ENCODE measurements around the gene SMPD3. TPM values are rescaled to one million over a fixed set of nuclear protein-coding genes. Genes with fewer than 3 reads are reported as not detected.
A peak's percentile ranks its signal among the peaks of the same experiment; 100 is the strongest.

The SMPD3 gene
- total and polyA plus RNA-seq, 2 experiments from 2014 or later: 0.57 to 0.83 TPM

DNA sequence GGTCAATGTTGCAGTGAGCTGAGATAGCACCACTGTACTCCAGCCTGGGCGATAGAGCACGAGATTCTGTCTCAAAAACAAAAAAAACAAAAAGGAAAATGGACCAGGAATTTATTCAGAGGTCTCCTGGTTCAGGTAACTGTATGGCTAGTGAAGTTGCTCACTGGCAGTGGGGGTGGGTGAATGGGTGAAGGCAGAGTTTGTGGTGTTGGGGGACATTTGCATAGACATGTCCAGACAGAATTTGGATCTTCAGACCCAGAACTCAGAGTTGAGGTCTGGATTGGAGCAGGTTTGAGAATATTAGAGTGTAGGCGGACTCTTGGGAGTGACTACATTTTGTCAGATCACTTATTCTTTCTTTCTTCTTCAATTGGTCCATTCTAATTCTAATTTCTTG, 55.0 kb downstream of the SMPD3 start:
- Mint-ChIP-seq H3K4me3 (no peak overlapping the region), H3K4me1 (peaks cover 33% of the 10 kb centered on the region), H3K27me3 (ENCODE audit: insufficient read depth, low read depth, poor library complexity) (peaks cover 14% of the 10 kb centered on the region), H3K27ac (peak overlapping the region; percentile 43; the same call in 1 of the 2 replicates), H3K9me3 (no peaks in the 10 kb centered on the region), H3K36me3 (ENCODE audit: low read depth) (no peaks in the 10 kb centered on the region)
- H3K79me2 ChIP-seq (replicated peaks; ENCODE audit: insufficient read depth): no peaks in the 10 kb centered on the region
- no peak overlapping the region for H3K27ac ChIP-seq (ENCODE audit: low read depth)
- H3K27me3 ChIP-seq (ENCODE audit: insufficient read depth): no peaks in the 10 kb centered on the region
- peaks cover 4% of the 10 kb centered on the region; the same call in 1 of the 2 replicates for H3K9me2 ChIP-seq (ENCODE audit: insufficient read depth)
- H3K4me2 ChIP-seq: no peak overlapping the region
- no peak overlapping the region for H3K4me3 ChIP-seq
- 0 out of 2 replicates have a peak overlapping the region, but pooled peaks have one; percentile 33 for H2AFZ ChIP-seq
- ATAC-seq (no peak), DNase-seq (ENCODE audit: low spot score) (no peak)
- H3K36me3 ChIP-seq (ENCODE audit: insufficient read depth): no peaks in the 10 kb centered on the region
- TF ChIP-seq, protein P1, sequence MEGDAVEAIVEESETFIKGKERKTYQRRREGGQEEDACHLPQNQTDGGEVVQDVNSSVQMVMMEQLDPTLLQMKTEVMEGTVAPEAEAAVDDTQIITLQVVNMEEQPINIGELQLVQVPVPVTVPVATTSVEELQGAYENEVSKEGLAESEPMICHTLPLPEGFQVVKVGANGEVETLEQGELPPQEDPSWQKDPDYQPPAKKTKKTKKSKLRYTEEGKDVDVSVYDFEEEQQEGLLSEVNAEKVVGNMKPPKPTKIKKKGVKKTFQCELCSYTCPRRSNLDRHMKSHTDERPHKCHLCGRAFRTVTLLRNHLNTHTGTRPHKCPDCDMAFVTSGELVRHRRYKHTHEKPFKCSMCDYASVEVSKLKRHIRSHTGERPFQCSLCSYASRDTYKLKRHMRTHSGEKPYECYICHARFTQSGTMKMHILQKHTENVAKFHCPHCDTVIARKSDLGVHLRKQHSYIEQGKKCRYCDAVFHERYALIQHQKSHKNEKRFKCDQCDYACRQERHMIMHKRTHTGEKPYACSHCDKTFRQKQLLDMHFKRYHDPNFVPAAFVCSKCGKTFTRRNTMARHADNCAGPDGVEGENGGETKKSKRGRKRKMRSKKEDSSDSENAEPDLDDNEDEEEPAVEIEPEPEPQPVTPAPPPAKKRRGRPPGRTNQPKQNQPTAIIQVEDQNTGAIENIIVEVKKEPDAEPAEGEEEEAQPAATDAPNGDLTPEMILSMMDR (conservative IDR thresholded peaks at IDR 0.05; ENCODE audit: low read depth in 2 of 2): no peak
- TF ChIP-seq POLR2AphosphoS5 (IDR thresholded peaks at IDR 0.05; ENCODE audit: low read depth) (no peak), EZH2phosphoT487 (IDR thresholded peaks at IDR 0.05; ENCODE audit: unreplicated experiment) (no peak), NANOG (IDR thresholded peaks at IDR 0.05; ENCODE audit: borderline replicate concordance) (no peak), ZNF114 (CRISPR knock-in tag; IDR thresholded peaks at IDR 0.05) (no peak), EZH2 (IDR thresholded peaks at IDR 0.05; ENCODE audit: low read depth, unreplicated experiment) (no peak), STAT1 (IDR thresholded peaks at IDR 0.05; ENCODE audit: unreplicated experiment) (no peak), JUNB (IDR thresholded peaks at IDR 0.05; ENCODE audit: unreplicated experiment) (no peak), CREB1 (CRISPR knock-in tag; IDR thresholded peaks at IDR 0.05; ENCODE audit: low read depth) (no peak), ZNF331 (CRISPR knock-in tag; IDR thresholded peaks at IDR 0.05; ENCODE audit: low read depth) (no peak)
- TF ChIP-seq, protein P2, sequence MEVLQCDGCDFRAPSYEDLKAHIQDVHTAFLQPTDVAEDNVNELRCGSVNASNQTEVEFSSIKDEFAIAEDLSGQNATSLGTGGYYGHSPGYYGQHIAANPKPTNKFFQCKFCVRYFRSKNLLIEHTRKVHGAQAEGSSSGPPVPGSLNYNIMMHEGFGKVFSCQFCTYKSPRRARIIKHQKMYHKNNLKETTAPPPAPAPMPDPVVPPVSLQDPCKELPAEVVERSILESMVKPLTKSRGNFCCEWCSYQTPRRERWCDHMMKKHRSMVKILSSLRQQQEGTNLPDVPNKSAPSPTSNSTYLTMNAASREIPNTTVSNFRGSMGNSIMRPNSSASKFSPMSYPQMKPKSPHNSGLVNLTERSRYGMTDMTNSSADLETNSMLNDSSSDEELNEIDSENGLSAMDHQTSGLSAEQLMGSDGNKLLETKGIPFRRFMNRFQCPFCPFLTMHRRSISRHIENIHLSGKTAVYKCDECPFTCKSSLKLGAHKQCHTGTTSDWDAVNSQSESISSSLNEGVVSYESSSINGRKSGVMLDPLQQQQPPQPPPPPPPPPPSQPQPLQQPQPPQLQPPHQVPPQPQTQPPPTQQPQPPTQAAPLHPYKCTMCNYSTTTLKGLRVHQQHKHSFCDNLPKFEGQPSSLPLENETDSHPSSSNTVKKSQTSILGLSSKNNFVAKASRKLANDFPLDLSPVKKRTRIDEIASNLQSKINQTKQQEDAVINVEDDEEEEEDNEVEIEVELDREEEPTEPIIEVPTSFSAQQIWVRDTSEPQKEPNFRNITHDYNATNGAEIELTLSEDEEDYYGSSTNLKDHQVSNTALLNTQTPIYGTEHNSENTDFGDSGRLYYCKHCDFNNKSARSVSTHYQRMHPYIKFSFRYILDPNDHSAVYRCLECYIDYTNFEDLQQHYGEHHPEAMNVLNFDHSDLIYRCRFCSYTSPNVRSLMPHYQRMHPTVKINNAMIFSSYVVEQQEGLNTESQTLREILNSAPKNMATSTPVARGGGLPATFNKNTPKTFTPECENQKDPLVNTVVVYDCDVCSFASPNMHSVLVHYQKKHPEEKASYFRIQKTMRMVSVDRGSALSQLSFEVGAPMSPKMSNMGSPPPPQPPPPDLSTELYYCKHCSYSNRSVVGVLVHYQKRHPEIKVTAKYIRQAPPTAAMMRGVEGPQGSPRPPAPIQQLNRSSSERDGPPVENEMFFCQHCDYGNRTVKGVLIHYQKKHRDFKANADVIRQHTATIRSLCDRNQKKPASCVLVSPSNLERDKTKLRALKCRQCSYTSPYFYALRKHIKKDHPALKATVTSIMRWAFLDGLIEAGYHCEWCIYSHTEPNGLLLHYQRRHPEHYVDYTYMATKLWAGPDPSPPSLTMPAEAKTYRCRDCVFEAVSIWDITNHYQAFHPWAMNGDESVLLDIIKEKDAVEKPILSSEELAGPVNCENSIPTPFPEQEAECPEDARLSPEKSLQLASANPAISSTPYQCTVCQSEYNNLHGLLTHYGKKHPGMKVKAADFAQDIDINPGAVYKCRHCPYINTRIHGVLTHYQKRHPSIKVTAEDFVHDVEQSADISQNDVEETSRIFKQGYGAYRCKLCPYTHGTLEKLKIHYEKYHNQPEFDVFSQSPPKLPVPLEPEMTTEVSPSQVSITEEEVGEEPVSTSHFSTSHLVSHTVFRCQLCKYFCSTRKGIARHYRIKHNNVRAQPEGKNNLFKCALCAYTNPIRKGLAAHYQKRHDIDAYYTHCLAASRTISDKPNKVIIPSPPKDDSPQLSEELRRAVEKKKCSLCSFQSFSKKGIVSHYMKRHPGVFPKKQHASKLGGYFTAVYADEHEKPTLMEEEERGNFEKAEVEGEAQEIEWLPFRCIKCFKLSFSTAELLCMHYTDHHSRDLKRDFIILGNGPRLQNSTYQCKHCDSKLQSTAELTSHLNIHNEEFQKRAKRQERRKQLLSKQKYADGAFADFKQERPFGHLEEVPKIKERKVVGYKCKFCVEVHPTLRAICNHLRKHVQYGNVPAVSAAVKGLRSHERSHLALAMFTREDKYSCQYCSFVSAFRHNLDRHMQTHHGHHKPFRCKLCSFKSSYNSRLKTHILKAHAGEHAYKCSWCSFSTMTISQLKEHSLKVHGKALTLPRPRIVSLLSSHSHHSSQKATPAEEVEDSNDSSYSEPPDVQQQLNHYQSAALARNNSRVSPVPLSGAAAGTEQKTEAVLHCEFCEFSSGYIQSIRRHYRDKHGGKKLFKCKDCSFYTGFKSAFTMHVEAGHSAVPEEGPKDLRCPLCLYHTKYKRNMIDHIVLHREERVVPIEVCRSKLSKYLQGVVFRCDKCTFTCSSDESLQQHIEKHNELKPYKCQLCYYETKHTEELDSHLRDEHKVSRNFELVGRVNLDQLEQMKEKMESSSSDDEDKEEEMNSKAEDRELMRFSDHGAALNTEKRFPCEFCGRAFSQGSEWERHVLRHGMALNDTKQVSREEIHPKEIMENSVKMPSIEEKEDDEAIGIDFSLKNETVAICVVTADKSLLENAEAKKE (CRISPR knock-in tag; IDR thresholded peaks at IDR 0.05): no peak
- TF ChIP-seq, protein P3, sequence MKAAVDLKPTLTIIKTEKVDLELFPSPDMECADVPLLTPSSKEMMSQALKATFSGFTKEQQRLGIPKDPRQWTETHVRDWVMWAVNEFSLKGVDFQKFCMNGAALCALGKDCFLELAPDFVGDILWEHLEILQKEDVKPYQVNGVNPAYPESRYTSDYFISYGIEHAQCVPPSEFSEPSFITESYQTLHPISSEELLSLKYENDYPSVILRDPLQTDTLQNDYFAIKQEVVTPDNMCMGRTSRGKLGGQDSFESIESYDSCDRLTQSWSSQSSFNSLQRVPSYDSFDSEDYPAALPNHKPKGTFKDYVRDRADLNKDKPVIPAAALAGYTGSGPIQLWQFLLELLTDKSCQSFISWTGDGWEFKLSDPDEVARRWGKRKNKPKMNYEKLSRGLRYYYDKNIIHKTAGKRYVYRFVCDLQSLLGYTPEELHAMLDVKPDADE (IDR thresholded peaks at IDR 0.05): no peak
- TF ChIP-seq, protein P4, sequence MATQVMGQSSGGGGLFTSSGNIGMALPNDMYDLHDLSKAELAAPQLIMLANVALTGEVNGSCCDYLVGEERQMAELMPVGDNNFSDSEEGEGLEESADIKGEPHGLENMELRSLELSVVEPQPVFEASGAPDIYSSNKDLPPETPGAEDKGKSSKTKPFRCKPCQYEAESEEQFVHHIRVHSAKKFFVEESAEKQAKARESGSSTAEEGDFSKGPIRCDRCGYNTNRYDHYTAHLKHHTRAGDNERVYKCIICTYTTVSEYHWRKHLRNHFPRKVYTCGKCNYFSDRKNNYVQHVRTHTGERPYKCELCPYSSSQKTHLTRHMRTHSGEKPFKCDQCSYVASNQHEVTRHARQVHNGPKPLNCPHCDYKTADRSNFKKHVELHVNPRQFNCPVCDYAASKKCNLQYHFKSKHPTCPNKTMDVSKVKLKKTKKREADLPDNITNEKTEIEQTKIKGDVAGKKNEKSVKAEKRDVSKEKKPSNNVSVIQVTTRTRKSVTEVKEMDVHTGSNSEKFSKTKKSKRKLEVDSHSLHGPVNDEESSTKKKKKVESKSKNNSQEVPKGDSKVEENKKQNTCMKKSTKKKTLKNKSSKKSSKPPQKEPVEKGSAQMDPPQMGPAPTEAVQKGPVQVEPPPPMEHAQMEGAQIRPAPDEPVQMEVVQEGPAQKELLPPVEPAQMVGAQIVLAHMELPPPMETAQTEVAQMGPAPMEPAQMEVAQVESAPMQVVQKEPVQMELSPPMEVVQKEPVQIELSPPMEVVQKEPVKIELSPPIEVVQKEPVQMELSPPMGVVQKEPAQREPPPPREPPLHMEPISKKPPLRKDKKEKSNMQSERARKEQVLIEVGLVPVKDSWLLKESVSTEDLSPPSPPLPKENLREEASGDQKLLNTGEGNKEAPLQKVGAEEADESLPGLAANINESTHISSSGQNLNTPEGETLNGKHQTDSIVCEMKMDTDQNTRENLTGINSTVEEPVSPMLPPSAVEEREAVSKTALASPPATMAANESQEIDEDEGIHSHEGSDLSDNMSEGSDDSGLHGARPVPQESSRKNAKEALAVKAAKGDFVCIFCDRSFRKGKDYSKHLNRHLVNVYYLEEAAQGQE (IDR thresholded peaks at IDR 0.05; ENCODE audit: unreplicated experiment): no peak
- H3K4me1 ChIP-seq (ENCODE audit: insufficient read depth): peaks cover 23% of the 10 kb centered on the region
- H4K20me1 ChIP-seq (replicated peaks; ENCODE audit: insufficient read depth): no peaks in the 10 kb centered on the region
- no peaks in the 10 kb centered on the region for H3F3A ChIP-seq (replicated peaks; ENCODE audit: low read depth)
